Activated T-cell treated with anti-CD3 and anti-CD28 coated beads for 24 hours (primary cell): ENCODE data around the gene SYS1.

Experiments
- DNase-seq: peaks from one replicate; pipeline ENCODE4 v3.0.0-alpha.2; 2020; ENCODE audit warnings: low read depth

SYS1 gene

GRCh38 chr20:45391559-45391958 lies 28.6 kb downstream of the SYS1 start:
- no peak for DNase-seq

GRCh38 chr20:45392733-45393132 lies 29.8 kb downstream of the SYS1 start:
- DNase-seq: no peak

DNA sequence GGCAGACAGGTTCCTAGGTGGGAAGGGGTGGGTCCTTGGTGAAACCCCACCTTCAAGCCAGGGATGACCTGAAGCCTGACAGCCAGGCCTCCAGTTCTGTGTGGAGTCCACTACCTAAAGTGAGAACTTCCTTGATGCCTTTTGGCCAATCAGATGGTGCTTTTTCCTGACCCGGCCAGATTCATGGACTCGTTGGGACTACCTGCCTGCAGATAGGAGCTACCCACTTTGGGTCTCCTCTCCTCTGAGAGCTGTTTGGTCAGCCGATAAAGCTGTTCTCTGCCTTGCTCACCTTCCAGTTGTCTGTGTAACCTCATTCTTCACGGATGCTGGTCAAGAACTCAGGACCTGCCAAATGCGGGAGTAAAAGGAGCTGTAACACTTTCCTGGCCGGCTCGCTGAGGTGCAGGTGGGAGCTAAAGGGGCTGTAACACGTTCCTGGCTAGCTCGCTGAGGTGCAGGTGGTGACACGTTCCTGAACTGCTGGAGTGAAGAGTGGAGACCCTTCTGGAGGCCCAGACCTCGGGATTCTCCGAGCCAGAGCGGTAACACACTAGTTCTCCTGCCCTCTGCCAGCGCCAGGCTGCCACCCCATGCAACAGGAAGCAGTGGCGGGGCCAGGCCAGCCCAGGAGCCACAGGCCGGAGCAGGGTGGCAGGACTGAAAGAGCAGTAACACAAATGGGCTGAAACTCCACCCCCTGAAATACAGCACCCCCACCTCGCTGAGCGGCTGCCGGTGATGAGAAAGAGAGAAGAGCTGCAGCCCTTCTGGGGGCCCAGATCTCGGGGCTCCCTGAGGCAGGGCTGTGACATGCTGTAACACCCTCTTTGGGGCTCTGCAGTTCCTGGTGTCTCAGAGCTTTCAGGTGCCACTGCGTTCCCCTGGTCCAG lies 31.5 kb downstream of the SYS1 start:
- no peak for DNase-seq

DNA sequence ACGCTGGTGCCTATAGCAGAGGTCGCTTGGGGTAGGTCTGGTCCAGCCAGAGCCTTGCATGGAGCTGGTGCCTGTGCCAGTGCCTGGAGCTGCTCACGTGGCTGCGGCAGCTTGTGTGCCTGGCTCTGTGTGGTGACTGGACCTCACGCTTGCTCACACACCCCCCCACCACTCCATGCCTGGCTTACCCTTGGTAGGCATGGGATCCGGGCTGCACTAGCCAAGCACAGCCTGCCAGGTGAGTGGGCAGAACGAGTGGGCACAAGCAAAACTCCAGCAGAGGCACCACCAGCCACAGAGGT lies 32.1 kb downstream of the SYS1 start:
- no peak for DNase-seq

DNA sequence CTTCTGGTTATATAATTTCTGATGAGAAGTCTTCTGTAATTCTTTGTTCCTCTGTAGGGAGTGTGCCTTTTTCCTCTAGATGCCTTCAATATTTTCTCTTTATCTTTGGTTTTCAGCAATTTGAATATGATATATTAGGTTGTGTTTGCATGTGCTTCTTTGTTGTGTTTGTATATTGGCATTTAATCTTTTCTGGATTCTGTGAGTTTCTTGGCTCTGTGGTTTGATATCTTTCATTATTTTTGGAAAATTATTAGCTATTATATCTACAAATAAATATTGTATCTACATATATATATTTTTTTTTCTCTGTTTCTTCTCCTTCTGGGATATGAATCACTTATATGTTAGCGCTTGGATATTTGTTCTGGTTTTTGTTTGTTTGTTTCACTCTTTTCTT lies 36.1 kb downstream of the SYS1 start:
- no peak for DNase-seq

DNA sequence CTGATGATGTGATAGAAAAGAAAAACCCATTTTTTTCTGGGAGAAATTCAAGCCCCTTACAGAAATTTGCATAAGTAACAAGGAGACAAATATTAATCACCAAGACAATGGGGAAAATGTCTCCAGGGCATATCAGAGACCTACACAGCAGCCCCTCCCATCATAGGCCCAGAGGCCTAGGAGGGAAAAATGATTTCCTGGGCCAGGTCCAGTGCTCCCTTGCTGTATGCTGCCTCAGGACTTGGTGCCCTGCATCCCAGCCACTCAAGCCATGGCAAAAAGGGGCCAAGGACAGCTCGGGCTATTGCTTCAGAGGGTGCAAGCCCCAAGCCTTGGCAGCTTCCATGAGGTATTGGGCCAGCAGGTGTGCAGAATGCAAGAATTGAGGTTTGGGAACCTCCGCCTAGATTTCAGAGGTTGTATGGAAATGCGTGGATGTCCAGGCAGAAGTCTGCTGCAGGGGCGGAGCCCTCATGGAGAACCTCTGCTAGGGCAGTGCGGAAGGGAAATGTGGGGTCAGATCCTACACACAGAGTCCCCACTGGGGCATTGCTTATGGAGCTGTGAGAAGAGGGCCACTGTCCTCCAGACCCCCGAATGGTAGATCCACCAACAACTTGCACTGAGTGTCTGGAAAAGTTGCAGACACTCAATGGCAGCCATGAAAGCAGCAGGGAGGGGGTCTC lies 37.5 kb downstream of the SYS1 start:
- DNase-seq: no peak

DNA sequence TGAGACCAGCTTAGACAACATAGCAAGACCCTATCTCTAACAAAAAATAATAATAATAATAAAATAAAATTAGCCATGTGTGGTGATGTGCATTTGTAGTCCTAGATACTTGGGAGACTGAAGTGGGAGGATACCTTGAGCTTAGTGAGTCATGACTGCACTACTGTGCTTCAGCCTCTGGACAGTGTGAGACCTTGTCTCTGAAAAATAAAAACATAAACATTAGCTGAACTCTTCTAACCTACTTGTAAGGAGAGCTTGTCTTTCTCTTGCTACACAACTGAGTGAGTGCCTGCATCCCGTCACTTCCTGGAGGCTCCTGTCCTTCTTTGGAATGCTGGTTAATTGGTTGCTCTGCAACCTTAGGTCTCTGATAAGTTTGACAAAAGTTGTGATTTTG lies 40.0 kb downstream of the SYS1 start:
- no peak for DNase-seq

- DNase-seq: no peak
Measured at GRCh38 chr20:45404438-45404837, 41.5 kb downstream of the SYS1 start.

GRCh38 chr20:45405571-45406259 lies 42.8 kb downstream of the SYS1 start:
- no peak for DNase-seq

GRCh38 chr20:45406260-45407066 lies 43.5 kb downstream of the SYS1 start:
- DNase-seq: no peak

- DNase-seq: no peak
Measured at GRCh38 chr20:45407067-45407745, 44.2 kb downstream of the SYS1 start.

DNA sequence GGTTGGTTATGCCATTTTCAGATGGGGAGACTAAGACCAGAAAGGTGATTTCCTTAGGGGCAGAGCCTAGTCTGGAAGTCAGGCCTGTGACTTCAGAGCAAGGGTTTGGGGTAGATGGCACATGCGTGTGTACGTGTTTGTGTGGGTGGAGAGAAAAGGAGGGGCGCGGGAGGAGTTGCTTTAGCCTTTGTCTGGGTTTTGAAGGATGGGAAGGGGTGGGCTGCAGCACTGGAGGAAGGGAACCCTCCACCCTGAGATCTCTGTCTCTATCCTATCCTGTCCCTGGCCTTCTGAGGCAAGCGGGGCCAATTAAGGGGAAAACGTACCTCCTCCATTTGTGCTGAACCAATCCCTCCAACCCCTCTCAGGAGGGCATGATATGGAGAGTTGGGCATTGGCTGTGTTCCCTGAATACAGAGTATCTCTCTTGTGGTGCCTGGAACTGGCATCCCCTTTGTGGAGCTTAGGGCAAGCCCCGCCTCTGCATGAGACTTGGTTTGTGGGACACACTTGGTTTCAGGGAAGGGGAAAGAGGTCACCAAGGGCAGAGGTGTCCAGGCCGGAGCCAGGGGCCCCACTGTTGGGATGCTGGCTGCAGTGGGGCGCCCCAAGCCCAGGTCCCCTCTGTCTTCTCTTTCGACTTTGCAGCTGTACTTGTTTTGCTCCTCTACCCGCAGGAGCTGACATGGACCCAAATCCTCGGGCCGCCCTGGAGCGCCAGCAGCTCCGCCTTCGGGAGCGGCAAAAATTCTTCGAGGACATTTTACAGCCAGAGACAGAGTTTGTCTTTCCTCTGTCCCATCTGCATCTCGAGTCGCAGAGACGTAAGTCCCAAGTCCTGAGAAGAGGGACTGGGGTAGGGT lies 45.1 kb downstream of the SYS1 start, which contains the start of gene DBNDD2:
DBNDD2 (plus strand) TSS at position 507 of the 863 bp plus-strand sequence; CDS start at position 686, 179 bp downstream.
- no peak for DNase-seq

DNA sequence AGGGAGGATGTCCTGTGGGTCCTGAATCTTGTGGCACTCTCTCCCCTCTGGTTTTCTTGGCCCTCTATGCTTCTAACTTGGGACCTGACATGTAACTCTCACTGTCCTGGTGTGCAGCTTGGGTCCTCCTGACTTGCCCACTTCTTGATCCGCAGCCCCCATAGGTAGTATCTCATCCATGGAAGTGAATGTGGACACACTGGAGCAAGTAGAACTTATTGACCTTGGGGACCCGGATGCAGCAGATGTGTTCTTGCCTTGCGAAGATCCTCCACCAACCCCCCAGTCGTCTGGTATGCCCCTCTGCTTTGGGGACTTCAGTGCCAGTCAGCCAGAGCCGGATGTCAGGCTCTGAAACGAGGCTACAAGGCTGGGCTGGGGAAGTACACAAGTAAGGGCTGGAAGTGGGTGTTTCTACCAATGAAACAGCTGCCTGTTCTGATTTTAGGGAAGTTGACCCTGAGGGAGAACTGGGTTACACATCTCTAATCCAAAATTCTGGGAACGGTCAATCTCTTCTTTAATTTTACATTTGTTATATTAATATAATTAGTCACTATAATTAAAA lies 45.8 kb downstream of the SYS1 start:
- DNase-seq: no peak

- DNase-seq: no peak
Measured at GRCh38 chr20:45409521-45410272, 46.7 kb downstream of the SYS1 start.

GRCh38 chr20:45410887-45411286 lies 47.9 kb downstream of the SYS1 start:
- no peak for DNase-seq

- DNase-seq: no peak
Measured at GRCh38 chr20:45412653-45413052, 49.7 kb downstream of the SYS1 start.

- no peak for DNase-seq
Measured at GRCh38 chr20:45413479-45413878, 50.5 kb downstream of the SYS1 start.

GRCh38 chr20:45415822-45416637 lies 53.1 kb downstream of the SYS1 start, which contains the start of gene PIGT:
TSS of gene PIGT (plus strand) at chr20:45416141. CDS start at chr20:45416157, 16 bp downstream.
- peak; percentile 85 for DNase-seq
